IMR-90 (cell line): ENCODE results near the gene ZFX.

Experiments
- BHLHE40 ChIP-seq: fragments of 150-350 bp; IDR thresholded peaks from 2 replicates; pipeline ENCODE4 v1.6.1; 2016; ENCODE audit warnings: mild to moderate bottlenecking, low read depth, low read length
- CTCF ChIP-seq: conservative IDR thresholded peaks from 2 replicates; pipeline ENCODE4 v1.5.1; 2012; ENCODE audit warnings: mild to moderate bottlenecking, low read depth, low read length, improper control_type of control experiment
- NFE2L2 ChIP-seq: fragments of 150-350 bp; IDR thresholded peaks from 2 replicates; pipeline ENCODE4 v1.6.1; 2016; ENCODE audit warnings: low read depth, mild to moderate bottlenecking, low read length
- POLR2A ChIP-seq: IDR thresholded peaks from 2 replicates; pipeline ENCODE4 v1.6.1; 2012; ENCODE audit warnings: mild to moderate bottlenecking, low read depth, low read length
- RAD21 ChIP-seq: IDR thresholded peaks from 2 replicates; pipeline ENCODE4 v1.6.1; 2012; ENCODE audit warnings: low read length, improper control_type of control experiment
- RFX5 ChIP-seq: IDR thresholded peaks from 2 replicates; pipeline ENCODE4 v1.8.0; 2012; ENCODE audit warnings: low read depth, mild to moderate bottlenecking, low read length, moderate library complexity
- USF2 ChIP-seq: fragments of 150-350 bp; IDR thresholded peaks from 2 replicates; pipeline ENCODE4 v1.6.1; 2017; ENCODE audit warnings: mild to moderate bottlenecking, antibody characterized with exemption, low read length, low read depth

- TF ChIP-seq CTCF (no peak), POLR2A (no peak), RAD21 (no peak), RFX5 (no peak), BHLHE40 (no peak), NFE2L2 (no peak), USF2 (no peak)
These were observed 67.3 kb downstream of the ZFX start for GRCh38 chrX:24216827-24217226.
